Peyer's patch (tissue), 4 donors: ENCODE data around the gene INHBB. TPM values are rescaled to one million over a fixed set of nuclear protein-coding genes. Genes with fewer than 3 reads are reported as not detected.

Experiments used
- DNase-seq, 3 donors: peaks; one replicate each; pipeline ENCODE4 v3.0.0-alpha.2; 2017 to 2019
- H3K27ac ChIP-seq, 4 donors: fragments of 200-600 bp; sonication (generic); one replicate each; pipeline ENCODE4 v1.5.1; 2016 to 2019
- H3K27me3 ChIP-seq, 2 donors: fragments of 200-600 bp; sonication (generic); one replicate each; pipeline ENCODE4 v1.5.1; 2019
- H3K36me3 ChIP-seq, 3 donors: fragments of 200-600 bp; sonication (generic); one replicate each; pipeline ENCODE4 v1.5.1; 2016 to 2019
- H3K4me1 ChIP-seq, 4 donors: fragments of 200-600 bp; sonication (generic); one replicate each; pipeline ENCODE4 v1.5.1; 2016 to 2019
- H3K4me3 ChIP-seq, 4 donors: fragments of 200-600 bp; sonication (generic); 1 replicate in 3 of 4; 2 replicates in 1 of 4; pipeline ENCODE4 v1.5.1; 2016 to 2019; ENCODE audit warnings: mild to moderate bottlenecking in 1 of 4
- H3K9me3 ChIP-seq, 4 donors: fragments of 200-600 bp; sonication (generic); one replicate each; pipeline ENCODE4 v1.5.1; 2016 to 2019; ENCODE audit warnings: mild to moderate bottlenecking in 1 of 4
- CTCF ChIP-seq, 6 experiments: fragments of 450-650 bp in 4 of 6; fragments of 200-600 bp in 2 of 6; sonication (generic) in 1 of 6; IDR thresholded peaks; one replicate each; pipeline ENCODE4 v1.5.1; 2017 to 2019; ENCODE audit warnings: antibody characterized with exemption in 6 of 6, mild to moderate bottlenecking in 3 of 6, moderate library complexity in 1 of 6
- POLR2A ChIP-seq, 2 donors: fragments of 450-650 bp; IDR thresholded peaks; one replicate each; pipeline ENCODE4 v1.5.1; 2017; ENCODE audit warnings: antibody characterized with exemption in 2 of 2, mild to moderate bottlenecking in 2 of 2, moderate library complexity in 2 of 2
- total RNA-seq, 4 donors: library from RNA; depleted of rRNA; stranded (reverse); fragments of >200 nt; gene quantifications; one replicate each; pipeline ENCODE4 v1.1.0, GENCODE V29; 2016

INHBB gene
- total RNA-seq, 4 donors from 2014 or later, result 0.70 to 1.1 (median 0.95) TPM; not detected in 1

DNA sequence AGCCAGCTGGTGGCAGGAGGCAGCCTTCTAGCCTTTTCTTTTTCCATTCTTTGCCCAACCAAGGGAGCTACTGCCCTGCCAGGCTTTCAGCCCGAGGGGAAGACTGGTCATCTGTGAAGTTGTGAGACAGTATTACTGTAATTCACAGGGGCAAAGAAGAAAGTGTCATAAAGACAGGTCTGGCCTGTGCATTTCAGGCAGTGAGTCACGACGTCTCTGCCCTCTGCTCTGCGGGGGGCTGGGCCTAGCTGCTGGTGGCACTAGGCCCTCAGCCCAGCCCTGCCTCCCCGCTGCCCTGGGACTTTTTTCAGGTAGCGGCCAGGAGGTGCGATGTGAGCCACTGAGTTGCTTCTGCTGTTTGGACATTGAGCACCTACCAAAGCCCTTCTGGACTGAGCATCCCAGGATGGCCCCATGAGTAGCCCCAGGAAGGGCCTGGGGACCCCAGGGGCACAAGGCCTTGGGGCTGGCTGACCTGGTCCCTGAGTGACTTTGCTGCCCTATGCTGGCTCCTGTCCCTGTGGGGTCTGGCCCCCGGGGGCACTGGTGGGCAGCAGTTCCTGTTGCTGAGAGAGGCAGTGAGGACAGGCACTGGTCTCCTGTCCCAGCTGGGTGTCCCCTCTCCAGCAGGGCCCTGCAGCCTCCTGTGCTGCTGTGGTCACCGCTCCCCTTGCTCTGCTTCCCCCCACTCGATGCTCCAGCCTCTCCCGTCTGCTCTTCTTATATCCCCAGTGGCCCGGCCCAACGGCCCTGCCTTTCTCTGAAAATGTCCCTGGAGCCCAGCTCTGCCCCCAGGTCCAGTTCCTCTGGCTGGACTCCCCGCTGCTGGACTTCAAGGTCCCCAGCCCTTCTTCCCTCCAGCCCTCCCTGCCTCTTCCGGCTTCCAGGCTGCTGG, 7.0 kb downstream of the INHBB start:
- no peaks in the 10 kb centered on the region for H3K36me3 ChIP-seq
- no peaks in the 10 kb centered on the region for H3K4me1 ChIP-seq
- H3K27me3 ChIP-seq, result peaks cover 0 to under 1% of the 10 kb centered on the region in 2 donors
- no peak overlapping the region for H3K4me3 ChIP-seq
- no peak overlapping the region for H3K27ac ChIP-seq
- TF ChIP-seq POLR2A (IDR thresholded peaks at IDR 0.05) (no peak), CTCF (IDR thresholded peaks at IDR 0.05) (no peak)
- no peaks in the 10 kb centered on the region for H3K9me3 ChIP-seq
- no peak for DNase-seq

DNA sequence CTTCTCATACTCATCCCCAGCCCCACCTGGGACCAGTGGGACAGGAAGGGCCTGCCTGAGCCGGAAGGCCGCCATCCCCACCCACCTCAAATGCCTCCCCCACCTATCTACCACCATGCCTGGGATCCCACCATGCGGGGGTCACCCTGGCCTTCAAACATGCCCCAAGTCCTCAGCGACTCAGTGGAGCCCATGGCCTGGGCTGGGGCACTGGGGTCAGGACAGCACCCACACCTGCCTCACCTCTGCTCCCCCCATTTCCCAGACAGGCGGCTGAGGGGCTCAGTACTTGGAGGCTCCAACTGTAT, 7.6 kb downstream of the INHBB start:
- no peak overlapping the region for H3K4me3 ChIP-seq
- no peaks in the 10 kb centered on the region for H3K27me3 ChIP-seq

DNA sequence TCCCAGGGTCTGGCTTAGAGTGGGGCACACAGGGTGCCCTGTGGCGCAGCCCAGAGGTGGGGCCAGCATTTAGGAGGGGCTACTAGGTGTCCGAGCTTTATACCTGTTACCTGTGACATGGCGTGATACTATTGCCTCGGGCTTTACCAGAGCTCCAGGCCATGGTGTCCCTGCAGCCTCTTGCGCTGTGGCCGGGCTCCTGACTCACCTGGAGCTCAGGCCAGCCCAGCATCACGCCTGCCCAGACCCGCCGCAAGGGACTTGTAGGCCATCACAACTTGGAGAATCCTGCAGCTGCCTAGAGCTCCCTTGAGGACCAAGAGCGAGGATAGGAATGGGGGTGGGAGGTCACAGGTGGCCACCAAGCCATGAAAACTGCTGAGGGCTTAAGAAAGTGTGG, 8.0 kb downstream of the INHBB start:
- Histone ChIP-seq H3K9me3 (no peaks in the 10 kb centered on the region), H3K36me3 (no peaks in the 10 kb centered on the region), H3K4me1 (no peaks in the 10 kb centered on the region), H3K27ac (no peak overlapping the region), H3K27me3 (no peaks in the 10 kb centered on the region), H3K4me3 (no peak overlapping the region)
- TF ChIP-seq POLR2A (IDR thresholded peaks at IDR 0.05) (no peak), CTCF (IDR thresholded peaks at IDR 0.05) (no peak)
- DNase-seq, result no peak

More for the DNA sequence above, 7.6 kb downstream of the INHBB start:
- Histone ChIP-seq H3K36me3 (no peaks in the 10 kb centered on the region), H3K4me1 (no peaks in the 10 kb centered on the region), H3K9me3 (no peaks in the 10 kb centered on the region), H3K27ac (no peak overlapping the region)
- no peak for DNase-seq
- TF ChIP-seq CTCF (IDR thresholded peaks at IDR 0.05) (no peak), POLR2A (IDR thresholded peaks at IDR 0.05) (no peak)

DNA sequence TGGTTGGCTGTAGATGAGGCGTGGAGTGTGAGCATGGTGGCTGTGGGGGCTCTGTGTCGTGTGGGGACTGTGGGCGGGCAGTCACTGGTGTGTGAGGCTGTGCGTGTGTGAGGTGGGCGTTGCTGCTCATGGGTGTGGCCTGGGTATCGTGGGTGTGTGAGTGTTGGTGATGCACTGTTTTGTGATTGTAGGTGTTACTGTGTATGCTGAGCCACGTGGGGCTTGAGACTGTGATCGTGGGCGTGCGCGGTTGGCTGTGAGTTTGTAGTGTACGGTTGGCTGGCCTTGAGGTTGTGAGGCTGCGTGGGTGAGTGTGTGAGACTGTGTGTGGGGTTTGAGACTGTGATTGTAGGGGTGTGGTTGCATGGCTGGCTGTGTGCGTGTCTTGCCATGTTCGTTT, 8.5 kb downstream of the INHBB start:
- H3K27me3 ChIP-seq, result no peaks in the 10 kb centered on the region

DNA sequence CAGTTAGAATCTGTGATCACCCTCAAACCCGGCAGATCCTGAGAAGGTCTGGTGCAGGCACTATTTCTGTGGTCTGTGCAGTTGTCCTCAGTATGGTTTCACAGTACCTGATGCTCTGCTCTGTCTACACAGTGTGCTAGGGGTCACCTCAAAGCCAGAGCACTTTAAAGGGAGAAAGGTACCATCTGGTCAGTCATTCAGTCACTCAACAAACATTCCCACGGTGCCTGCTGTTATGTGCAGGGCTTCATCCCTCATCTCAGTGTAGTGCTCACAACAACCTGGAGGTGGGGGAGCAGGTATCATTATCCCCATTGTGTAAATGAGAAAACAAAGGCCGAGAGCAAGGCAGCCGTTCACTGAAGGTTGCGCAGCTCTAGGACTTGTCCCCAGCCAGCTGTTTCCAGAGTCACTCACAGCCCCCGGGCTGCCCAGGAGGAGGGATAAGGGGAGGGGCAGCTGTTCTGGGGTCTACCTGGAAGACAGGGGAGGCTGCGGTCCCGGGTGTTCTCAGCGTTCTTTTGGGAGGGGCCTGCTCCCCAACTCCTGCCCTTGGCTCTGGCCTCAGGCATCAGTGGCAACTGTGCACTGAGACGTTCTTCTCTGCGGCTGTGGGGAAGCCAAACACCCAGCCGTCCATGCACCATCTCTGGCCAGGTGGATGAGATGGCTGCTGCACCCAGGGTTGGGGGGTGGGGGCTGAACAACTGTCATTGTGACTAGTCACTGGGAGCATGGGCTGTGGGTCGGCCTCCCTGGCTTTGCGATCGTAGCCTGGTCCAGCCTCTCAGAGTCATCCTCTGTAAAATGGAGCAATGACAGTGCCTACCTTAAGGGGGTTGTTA, 9.2 kb downstream of the INHBB start:
- DNase-seq, result no peak
- Histone ChIP-seq H3K27me3 (no peaks in the 10 kb centered on the region), H3K36me3 (no peaks in the 10 kb centered on the region), H3K4me3 (no peak overlapping the region), H3K4me1 (no peaks in the 10 kb centered on the region), H3K27ac (no peak overlapping the region), H3K9me3 (no peaks in the 10 kb centered on the region)
- TF ChIP-seq POLR2A (IDR thresholded peaks at IDR 0.05) (no peak), CTCF (IDR thresholded peaks at IDR 0.05) (no peak)

More for the DNA sequence above, 8.5 kb downstream of the INHBB start:
- no peak overlapping the region for H3K27ac ChIP-seq
- no peak overlapping the region for H3K4me3 ChIP-seq
- H3K9me3 ChIP-seq, result no peaks in the 10 kb centered on the region
- TF ChIP-seq POLR2A (IDR thresholded peaks at IDR 0.05) (no peak), CTCF (IDR thresholded peaks at IDR 0.05) (no peak)
- H3K4me1 ChIP-seq, result no peaks in the 10 kb centered on the region
- DNase-seq, result no peak
- no peaks in the 10 kb centered on the region for H3K36me3 ChIP-seq
